ENCODE measurements around the gene RPRD2. TPM values are rescaled to one million over a fixed set of nuclear protein-coding genes. Genes with fewer than 3 reads are reported as not detected.

RPRD2 gene
- total RNA-seq, 1 donor from 2014 or later: 24.4 TPM

DNA sequence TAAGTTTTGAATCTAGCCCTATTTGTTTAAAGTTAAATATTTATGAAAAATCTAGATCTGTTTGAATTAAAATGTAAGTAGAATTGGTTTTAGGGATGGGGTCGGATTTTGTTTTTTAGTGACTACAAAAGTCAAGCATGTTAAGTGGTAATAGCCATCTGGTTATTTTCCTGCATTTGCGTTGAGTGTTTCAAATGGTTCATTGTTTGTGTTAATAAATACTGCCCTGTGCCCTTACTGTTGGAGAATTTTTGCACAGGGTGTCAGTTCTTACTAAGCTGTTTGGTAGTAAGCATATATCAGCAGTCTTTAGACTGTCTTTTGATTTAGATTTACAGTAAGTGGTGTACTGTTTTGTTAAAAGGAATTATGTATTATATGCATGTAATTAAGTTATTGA is 77.2 kb downstream of the RPRD2 start:
- intact Hi-C loops (cut with micrococcal nuclease): no loop called here
- H3K36me3 Mint-ChIP-seq (ENCODE audit: low read depth): peaks cover 17% of the 10 kb centered on the region
- H3K27me3 Mint-ChIP-seq (ENCODE audit: insufficient read depth): no peaks in the 10 kb centered on the region

DNA sequence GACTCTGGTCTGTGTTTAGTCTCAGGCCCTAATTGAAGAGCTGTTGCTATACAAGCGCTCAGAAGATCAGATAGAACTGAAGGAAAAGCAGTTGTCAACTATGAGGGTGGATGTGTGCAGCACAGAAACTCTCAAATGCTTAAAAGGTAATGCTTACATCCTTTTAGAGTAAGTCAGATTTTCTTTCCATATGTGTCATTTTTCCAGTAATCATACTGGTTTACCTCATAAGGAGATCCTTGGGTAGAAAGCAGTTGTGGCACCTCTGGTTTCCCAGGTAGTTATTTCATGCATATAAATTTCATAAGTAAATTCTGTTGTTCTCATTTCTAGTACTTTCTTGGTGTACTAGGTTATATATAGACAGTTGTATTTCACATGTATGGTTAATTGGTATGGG is 80.3 kb downstream of the RPRD2 start:
- Mint-ChIP-seq H3K4me3 (no peak overlapping the region), H3K36me3 (ENCODE audit: low read depth) (peaks cover 17% of the 10 kb centered on the region), H3K4me1 (ENCODE audit: low read depth) (peaks cover 7% of the 10 kb centered on the region), H3K9me3 (no peaks in the 10 kb centered on the region), H3K27me3 (ENCODE audit: insufficient read depth) (no peaks in the 10 kb centered on the region), H3K27ac (peak overlapping the region; percentile 28)
- intact Hi-C loops (cut with micrococcal nuclease): no loop called here
- DNase-seq (ENCODE audit: low spot score): no peak

More for the DNA sequence above, 77.2 kb downstream of the RPRD2 start:
- Mint-ChIP-seq H3K4me1 (ENCODE audit: low read depth) (peaks cover 7% of the 10 kb centered on the region), H3K27ac (no peak overlapping the region), H3K4me3 (no peak overlapping the region), H3K9me3 (no peaks in the 10 kb centered on the region)
- no peak for DNase-seq (ENCODE audit: low spot score)

DNA sequence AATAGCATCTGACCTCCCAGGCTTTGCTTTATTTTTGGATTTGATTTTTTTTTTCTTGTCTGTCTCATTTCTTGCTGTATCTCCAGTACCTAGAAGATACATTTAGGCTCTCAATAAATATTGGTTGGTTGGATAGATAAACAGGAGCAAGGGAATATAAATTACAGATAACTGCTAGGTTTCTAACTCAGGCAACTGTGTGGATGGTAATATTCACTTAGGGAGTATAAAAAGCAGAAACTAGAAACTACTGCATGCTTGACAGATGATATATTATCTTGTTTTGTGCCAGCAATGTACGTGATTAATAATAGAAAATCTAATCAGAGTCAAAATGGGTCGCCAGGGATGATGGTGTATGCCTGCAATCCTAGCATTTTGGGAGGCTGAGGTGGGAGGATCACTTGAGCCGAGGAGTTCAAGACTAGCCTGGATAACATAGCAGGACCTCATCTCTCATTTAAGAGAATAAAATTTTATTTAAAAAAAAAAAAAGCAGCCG is 92.2 kb downstream of the RPRD2 start:
- H3K9me3 Mint-ChIP-seq: no peaks in the 10 kb centered on the region
- no peak overlapping the region for H3K27ac Mint-ChIP-seq

GRCh38 chr1:150464422-150464826 is 100.5 kb downstream of the RPRD2 start:
- no peak overlapping the region for H3K4me3 Mint-ChIP-seq
- H3K4me1 Mint-ChIP-seq (ENCODE audit: low read depth): peaks cover 5% of the 10 kb centered on the region
- peak overlapping the region; percentile 63 for H3K27ac Mint-ChIP-seq
- intact Hi-C loops (cut with micrococcal nuclease): loop anchor here (1.0 to 5.0 kb wide), 6 partner anchors 23 to 458 kb away; partner anchors contain the start of genes CA14, FALEC and TARS2
- H3K27me3 Mint-ChIP-seq (ENCODE audit: insufficient read depth): no peaks in the 10 kb centered on the region
- H3K36me3 Mint-ChIP-seq (ENCODE audit: low read depth): peaks cover 17% of the 10 kb centered on the region
- H3K9me3 Mint-ChIP-seq: no peaks in the 10 kb centered on the region
- DNase-seq (ENCODE audit: low spot score): peak; percentile 50

More for the DNA sequence above, 92.2 kb downstream of the RPRD2 start:
- intact Hi-C loops (cut with micrococcal nuclease): no loop called here
- peaks cover 3% of the 10 kb centered on the region for H3K4me1 Mint-ChIP-seq (ENCODE audit: low read depth)
- H3K36me3 Mint-ChIP-seq (ENCODE audit: low read depth): peaks cover 17% of the 10 kb centered on the region
- H3K27me3 Mint-ChIP-seq (ENCODE audit: insufficient read depth): no peaks in the 10 kb centered on the region
- DNase-seq (ENCODE audit: low spot score): no peak
- no peak overlapping the region for H3K4me3 Mint-ChIP-seq

DNA sequence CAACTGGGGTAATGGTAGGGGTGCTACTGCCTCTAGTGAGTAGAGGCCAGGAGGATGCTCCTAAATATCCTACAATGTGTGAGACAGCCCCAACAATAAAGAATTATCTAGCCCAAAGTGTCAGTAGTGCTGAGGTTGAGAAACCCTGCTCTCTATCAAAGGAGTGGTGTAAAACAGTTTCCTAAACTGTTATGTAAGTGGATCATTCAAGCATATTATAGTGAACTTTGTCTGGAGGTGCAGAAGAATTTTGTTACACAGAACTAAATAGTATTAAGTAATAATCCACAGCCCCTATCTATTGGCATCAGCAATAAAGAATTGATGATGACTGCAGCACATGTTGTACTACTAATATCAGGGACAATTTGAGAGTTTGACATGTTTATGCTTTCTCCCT is 103.0 kb downstream of the RPRD2 start:
- H3K4me1 Mint-ChIP-seq (ENCODE audit: low read depth): peaks cover 5% of the 10 kb centered on the region
- H3K9me3 Mint-ChIP-seq: no peaks in the 10 kb centered on the region
- H3K4me3 Mint-ChIP-seq: no peak overlapping the region
- intact Hi-C loops (cut with micrococcal nuclease): no loop called here
- H3K36me3 Mint-ChIP-seq (ENCODE audit: low read depth): peaks cover 30% of the 10 kb centered on the region
- no peak for DNase-seq (ENCODE audit: low spot score)
- no peaks in the 10 kb centered on the region for H3K27me3 Mint-ChIP-seq (ENCODE audit: insufficient read depth)
- no peak overlapping the region for H3K27ac Mint-ChIP-seq

DNA sequence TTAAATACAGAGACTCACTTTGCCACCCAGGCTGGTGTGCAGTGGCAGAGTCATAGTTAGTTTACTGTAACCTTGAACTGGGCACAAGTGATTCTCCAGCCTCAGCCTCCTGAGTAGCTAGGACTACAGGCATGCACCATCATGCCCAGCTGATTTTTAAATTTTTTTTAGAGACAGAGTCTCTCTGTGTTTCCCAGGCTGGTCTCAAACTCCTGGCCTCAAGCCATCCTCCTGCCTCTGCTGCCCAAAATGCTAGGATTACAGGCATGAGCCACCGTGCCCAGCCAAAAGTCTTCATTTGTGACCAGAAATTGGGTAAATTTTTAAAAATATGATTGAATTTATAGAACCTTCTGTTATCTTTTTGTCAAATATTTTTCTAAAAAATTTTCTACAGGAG is 105.3 kb downstream of the RPRD2 start:
- Mint-ChIP-seq H3K4me3 (no peak overlapping the region), H3K36me3 (ENCODE audit: low read depth) (peaks cover 32% of the 10 kb centered on the region), H3K27me3 (ENCODE audit: insufficient read depth) (no peaks in the 10 kb centered on the region), H3K9me3 (no peaks in the 10 kb centered on the region), H3K4me1 (ENCODE audit: low read depth) (peaks cover 2% of the 10 kb centered on the region), H3K27ac (no peak overlapping the region)
- intact Hi-C loops (cut with micrococcal nuclease): no loop called here
- DNase-seq (ENCODE audit: low spot score): no peak

DNA sequence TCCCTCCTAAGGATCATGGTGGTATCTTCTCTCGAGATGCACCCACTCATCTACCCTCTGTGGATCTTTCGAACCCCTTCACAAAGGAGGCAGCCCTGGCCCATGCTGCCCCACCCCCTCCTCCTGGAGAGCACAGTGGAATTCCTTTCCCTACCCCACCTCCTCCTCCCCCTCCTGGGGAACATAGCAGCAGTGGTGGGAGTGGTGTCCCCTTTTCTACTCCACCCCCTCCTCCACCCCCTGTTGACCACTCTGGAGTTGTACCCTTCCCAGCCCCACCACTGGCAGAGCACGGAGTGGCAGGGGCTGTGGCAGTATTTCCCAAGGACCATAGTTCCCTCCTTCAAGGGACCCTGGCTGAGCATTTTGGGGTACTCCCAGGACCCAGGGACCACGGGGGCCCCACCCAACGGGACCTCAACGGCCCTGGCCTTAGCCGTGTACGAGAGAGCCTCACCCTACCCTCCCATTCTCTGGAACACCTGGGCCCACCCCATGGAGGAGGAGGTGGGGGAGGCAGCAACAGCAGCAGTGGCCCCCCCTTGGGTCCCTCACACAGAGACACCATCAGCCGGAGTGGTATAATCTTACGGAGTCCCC is 108.8 kb downstream of the RPRD2 start:
- Mint-ChIP-seq H3K36me3 (ENCODE audit: low read depth) (peaks cover 23% of the 10 kb centered on the region), H3K27me3 (ENCODE audit: insufficient read depth) (no peaks in the 10 kb centered on the region)
- no peak for DNase-seq (ENCODE audit: low spot score)

DNA sequence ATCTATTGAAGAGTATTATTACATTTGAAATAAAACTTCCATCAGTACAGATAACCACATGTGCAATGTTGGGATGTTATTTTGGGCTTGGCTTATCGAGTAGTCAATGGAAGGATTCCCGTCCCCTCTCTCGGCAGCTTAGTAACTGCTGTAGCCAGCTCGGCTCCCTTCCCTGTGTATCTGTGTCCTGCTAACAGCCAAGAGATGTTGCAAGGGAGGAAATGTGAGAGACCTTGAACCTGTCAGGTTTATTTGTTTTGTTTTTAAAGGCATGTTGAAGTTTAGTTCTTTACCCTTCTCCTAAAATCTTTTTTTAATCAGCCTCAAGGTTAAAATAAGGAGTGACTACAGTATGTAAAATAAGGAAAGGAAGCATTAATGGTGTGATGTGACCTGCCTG is 109.7 kb downstream of the RPRD2 start:
- Mint-ChIP-seq H3K27ac (no peak overlapping the region), H3K9me3 (no peaks in the 10 kb centered on the region), H3K36me3 (ENCODE audit: low read depth) (peaks cover 23% of the 10 kb centered on the region), H3K4me3 (no peak overlapping the region), H3K4me1 (ENCODE audit: low read depth) (peaks cover 6% of the 10 kb centered on the region), H3K27me3 (ENCODE audit: insufficient read depth) (no peaks in the 10 kb centered on the region)
- DNase-seq (ENCODE audit: low spot score): no peak
- intact Hi-C loops (cut with micrococcal nuclease): loop anchor here (10.0 kb wide), 1 partner anchor 351 kb away; no protein-coding TSS in a partner anchor

More for the DNA sequence above, 108.8 kb downstream of the RPRD2 start:
- Mint-ChIP-seq H3K4me3 (no peak overlapping the region), H3K27ac (no peak overlapping the region), H3K9me3 (no peaks in the 10 kb centered on the region), H3K4me1 (ENCODE audit: low read depth) (peaks cover 6% of the 10 kb centered on the region)
- intact Hi-C loops (cut with micrococcal nuclease): loop anchor here (10.0 kb wide), 1 partner anchor 352 kb away; no protein-coding TSS in a partner anchor

DNA sequence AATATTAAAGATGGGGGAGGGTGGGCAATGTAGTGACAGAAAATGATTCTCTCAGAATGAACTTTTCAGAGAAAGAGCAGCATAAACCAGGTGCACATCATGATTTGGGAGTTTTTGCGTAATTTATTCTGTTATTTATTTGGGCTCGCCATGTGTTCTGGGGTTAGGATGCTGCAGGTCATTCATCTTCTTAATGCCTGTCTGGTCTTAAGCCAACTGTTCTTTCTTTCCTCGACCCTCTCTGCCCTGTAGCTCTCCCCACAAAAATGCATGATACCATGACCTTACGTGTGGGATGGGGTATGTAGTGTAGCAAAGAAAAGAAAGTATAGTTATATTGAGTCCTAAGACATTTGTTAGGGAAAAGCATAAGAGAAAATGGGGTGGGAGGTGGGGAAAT is 110.9 kb downstream of the RPRD2 start:
- no peak overlapping the region for H3K27ac Mint-ChIP-seq
- no peaks in the 10 kb centered on the region for H3K9me3 Mint-ChIP-seq
- peaks cover 23% of the 10 kb centered on the region for H3K36me3 Mint-ChIP-seq (ENCODE audit: low read depth)
- H3K4me1 Mint-ChIP-seq (ENCODE audit: low read depth): peaks cover 6% of the 10 kb centered on the region
- H3K4me3 Mint-ChIP-seq: no peak overlapping the region
- no peak for DNase-seq (ENCODE audit: low spot score)
- intact Hi-C loops (cut with micrococcal nuclease): loop anchor here (10.0 kb wide), 1 partner anchor 350 kb away; no protein-coding TSS in a partner anchor
- no peaks in the 10 kb centered on the region for H3K27me3 Mint-ChIP-seq (ENCODE audit: insufficient read depth)

DNA sequence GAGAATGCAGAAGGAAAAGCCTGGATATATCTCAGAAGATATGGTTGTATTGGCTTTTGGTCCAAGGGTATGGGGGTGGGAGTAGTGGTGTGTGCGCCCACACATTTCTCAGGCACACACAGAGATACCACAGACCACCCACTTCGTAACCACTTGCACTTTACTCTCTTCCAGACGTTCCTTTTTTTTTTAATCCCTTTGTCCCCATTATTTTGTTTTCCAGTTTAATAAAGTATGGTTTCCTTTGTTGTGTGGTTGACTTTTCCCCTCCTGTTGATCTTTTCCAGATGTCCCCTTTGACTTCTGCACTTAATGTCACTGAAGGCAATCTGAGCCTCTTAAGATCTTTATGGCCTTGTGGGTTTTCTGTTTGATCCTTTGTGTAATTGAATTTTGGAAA is 112.8 kb downstream of the RPRD2 start:
- intact Hi-C loops (cut with micrococcal nuclease): loop anchor here (10.0 kb wide), 1 partner anchor 348 kb away; no protein-coding TSS in a partner anchor
- no peak overlapping the region for H3K27ac Mint-ChIP-seq
- H3K4me1 Mint-ChIP-seq (ENCODE audit: low read depth): peaks cover 6% of the 10 kb centered on the region
- H3K27me3 Mint-ChIP-seq (ENCODE audit: insufficient read depth): no peaks in the 10 kb centered on the region
- H3K36me3 Mint-ChIP-seq (ENCODE audit: low read depth): peaks cover 5% of the 10 kb centered on the region
- H3K4me3 Mint-ChIP-seq: no peak overlapping the region
- no peak for DNase-seq (ENCODE audit: low spot score)
- no peaks in the 10 kb centered on the region for H3K9me3 Mint-ChIP-seq

GRCh38 chr1:150477320-150477719 is 113.4 kb downstream of the RPRD2 start:
- H3K4me3 Mint-ChIP-seq: no peak overlapping the region
- H3K9me3 Mint-ChIP-seq: no peaks in the 10 kb centered on the region
- intact Hi-C loops (cut with micrococcal nuclease): loop anchor here (10.0 kb wide), 1 partner anchor 347 kb away; no protein-coding TSS in a partner anchor
- H3K4me1 Mint-ChIP-seq (ENCODE audit: low read depth): peaks cover 6% of the 10 kb centered on the region
- H3K27me3 Mint-ChIP-seq (ENCODE audit: insufficient read depth): no peaks in the 10 kb centered on the region
- DNase-seq (ENCODE audit: low spot score): no peak
- H3K27ac Mint-ChIP-seq: no peak overlapping the region
- H3K36me3 Mint-ChIP-seq (ENCODE audit: low read depth): peaks cover 4% of the 10 kb centered on the region

DNA sequence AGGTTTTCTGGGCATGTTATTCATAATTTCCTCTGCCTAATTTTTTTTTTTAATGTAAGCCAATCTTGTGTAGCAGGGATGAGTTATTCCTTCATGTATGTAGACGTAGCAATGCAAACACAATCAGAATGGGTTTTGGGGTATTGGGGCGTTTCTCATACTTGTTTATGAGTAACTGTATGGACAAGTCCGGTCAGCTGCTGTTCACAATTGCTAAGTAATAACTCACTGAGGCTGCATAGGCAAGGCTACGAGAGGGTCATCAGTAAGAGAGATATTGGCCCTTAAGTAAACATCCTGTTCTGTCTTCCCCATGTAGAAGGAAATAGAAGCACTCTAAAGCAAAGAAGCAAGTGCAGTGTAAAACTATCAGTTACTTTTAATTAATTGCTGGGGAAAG is 113.8 kb downstream of the RPRD2 start:
- Mint-ChIP-seq H3K36me3 (ENCODE audit: low read depth) (peaks cover 1% of the 10 kb centered on the region), H3K27me3 (ENCODE audit: insufficient read depth) (no peaks in the 10 kb centered on the region), H3K27ac (no peak overlapping the region), H3K9me3 (no peaks in the 10 kb centered on the region), H3K4me1 (ENCODE audit: low read depth) (peaks cover 6% of the 10 kb centered on the region), H3K4me3 (no peak overlapping the region)
- DNase-seq (ENCODE audit: low spot score): no peak
- intact Hi-C loops (cut with micrococcal nuclease): loop anchor here (10.0 kb wide), 1 partner anchor 347 kb away; no protein-coding TSS in a partner anchor

GRCh38 chr1:150479370-150479769 is 115.4 kb downstream of the RPRD2 start:
- intact Hi-C loops (cut with micrococcal nuclease): loop anchor here (10.0 kb wide), 1 partner anchor 345 kb away; no protein-coding TSS in a partner anchor
- no peak overlapping the region for H3K27ac Mint-ChIP-seq
- no peak for DNase-seq (ENCODE audit: low spot score)
- no peak overlapping the region for H3K4me3 Mint-ChIP-seq
- no peaks in the 10 kb centered on the region for H3K9me3 Mint-ChIP-seq
- H3K36me3 Mint-ChIP-seq (ENCODE audit: low read depth): no peaks in the 10 kb centered on the region
- H3K4me1 Mint-ChIP-seq (ENCODE audit: low read depth): peaks cover 6% of the 10 kb centered on the region
- no peaks in the 10 kb centered on the region for H3K27me3 Mint-ChIP-seq (ENCODE audit: insufficient read depth)

Data from activated T-helper 1 cell treated with anti-CD3 and anti-CD28 coated beads, Interleukin-12 subunit alpha, Interleukin-12 subunit beta, Interleukin-2, Interleukin-4 antibody, amounts not matched to agents 30 ng/mL and 10 ng/mL and 1 ng/mL, durations not matched to agents 14 hours and 24 hours and 36 hours (primary cell).